ENCODE data around the gene PTPRN2.
"Not testable (repeated sequence)": the region's sequence is repeated elsewhere in the genome, so short reads cannot be mapped to it uniquely, and the experiment has no call there.

- not testable (repeated sequence) for TF ChIP-seq EP300 (IDR thresholded peaks at IDR 0.05; ENCODE audit: borderline replicate concordance in 1 of 2, low read depth in 1 of 2, low read length in 1 of 2); REST (IDR thresholded peaks at IDR 0.05; ENCODE audit: low read depth, low read length); CTCF (IDR thresholded peaks at IDR 0.05); RAD21 (IDR thresholded peaks at IDR 0.05; ENCODE audit: low read length); POLR2AphosphoS5 (IDR thresholded peaks at IDR 0.05; ENCODE audit: low read depth, low read length); USF2 (IDR thresholded peaks at IDR 0.05; ENCODE audit: borderline replicate concordance, low read depth, low read length); SMC3 (IDR thresholded peaks at IDR 0.05; ENCODE audit: low read depth, low read length); FOXM1 (IDR thresholded peaks at IDR 0.05; ENCODE audit: low read depth); RCOR1 (IDR thresholded peaks at IDR 0.05; ENCODE audit: low read length); ZBTB33 (IDR thresholded peaks at IDR 0.05; ENCODE audit: borderline replicate concordance, low read depth)
Measured at GRCh38 chr7:157701395-157702180, 886.0 kb downstream of the PTPRN2 start.
